Ovary (tissue), 9 donors: ENCODE measurements around the gene ISG20L2. TPM values are rescaled to one million over a fixed set of nuclear protein-coding genes. Genes with fewer than 3 reads are reported as not detected.

Source experiments
- DNase-seq, 5 donors: peaks; one replicate each; pipeline ENCODE4 v3.0.0-alpha.2; 2019 to 2020
- H3K27ac ChIP-seq, 2 donors: fragments of 200-600 bp; one replicate each; pipeline versions ENCODE4 v1.5.1 to v1.8.0; 2019 to 2022
- H3K27me3 ChIP-seq: fragments of 200-600 bp; one replicate; pipeline ENCODE4 v1.8.0; 2022
- H3K36me3 ChIP-seq: fragments of 200-600 bp; sonication (generic); one replicate; pipeline ENCODE4 v1.5.1; 2019
- H3K4me1 ChIP-seq: one replicate; pipeline ENCODE4 v1.8.1; 2013; ENCODE audit warnings: mild to moderate bottlenecking, moderate library complexity; ENCODE audit not compliant: insufficient read depth
- H3K4me3 ChIP-seq: fragments of 200-600 bp; sonication (generic); one replicate; pipeline ENCODE4 v1.5.1; 2017
- H3K9me3 ChIP-seq, 2 donors: fragments of 200-600 bp in 1 of 2; sonication (generic) in 1 of 2; one replicate each; pipeline versions ENCODE4 v1.5.1 to v1.8.1; 2013 to 2019; ENCODE audit warnings: mild to moderate bottlenecking in 1 of 2, moderate library complexity in 1 of 2
- CTCF ChIP-seq, 3 donors: fragments of 450-650 bp in 2 of 3; fragments of 200-600 bp in 1 of 3; IDR thresholded peaks; one replicate each; pipeline versions ENCODE4 v1.5.1 to v1.8.0; 2016 to 2022; ENCODE audit warnings: antibody characterized with exemption in 3 of 3, mild to moderate bottlenecking in 1 of 3
- EP300 ChIP-seq: sonication (generic); formaldehyde crosslinking; IDR thresholded peaks from one replicate; pipeline ENCODE4 v1.6.1; 2017; ENCODE audit warnings: antibody characterized with exemption
- POLR2A ChIP-seq: fragments of 450-650 bp; IDR thresholded peaks from one replicate; pipeline ENCODE4 v1.6.1; 2017; ENCODE audit warnings: antibody characterized with exemption, mild to moderate bottlenecking, moderate library complexity
- WGBS, 3 donors: extraction: QIAGEN DNeasy Blood & Tissue Kit in 1 of 3; methylation state at CpG; one replicate each; pipeline versions ENCODE4 v1.1.5 to v1.1.7; 2013 to 2017; 5-methylcytosine and 5-hydroxymethylcytosine counted together
- intact Hi-C, 4 donors: fragments of 100-400 bp; cut with DNase I; formaldehyde crosslinking; loops; one replicate each; pipeline versions ENCODE4 v1.11.0 to v1.15.1; 2022 to 2023
- polyA plus RNA-seq, 2 donors: library from polyadenylated mRNA; stranded (reverse); fragments of 200-250 nt in 1 of 2; fragments of 350-450 nt in 1 of 2; fragmentation: Illumina TruSeq in 1 of 2; extraction: RNeasy Lipid Tissue Mini Kit (QIAGEN cat#74804) in 1 of 2; gene quantifications; one replicate each; pipeline ENCODE4 v1.2.3, GENCODE V29; 2013 to 2014
- total RNA-seq, 7 donors: library from RNA; depleted of rRNA in 2 of 7; stranded (reverse); fragments of >200 nt in 2 of 7; fragmentation: NEBNext Ultra II Directional in 3 of 7; extraction: Animal tissue kit (Norgen Biotek cat#: 25700) in 3 of 7; gene quantifications; one replicate each; pipeline versions ENCODE4 v1.1.0 to v1.2.4, GENCODE V29; 2016 to 2023
- donor health status: DM: no; HTN: no; CAD: no; lungs with moderate emphysema.
- donor health status: DM: no; HTN: no; CAD: no.
- donor health status: Bipolar disorder and iron deficiency.
- donor health status: DM: yes; HTN: yes; CAD: no.
- donor health status: DM: no; HTN: no; CAD: no.
- donor health status: DM: yes; HTN: yes; CAD: no.

The ISG20L2 gene
- total and polyA plus RNA-seq, 9 donors: 11.7 to 58.7 (median 26.1) TPM

GRCh38 chr1:156681196-156681960, 47.2 kb downstream of the ISG20L2 start:
- intact Hi-C loops: no loop called here
- WGBS, 3 donors: 75 to 78% (median 76%) methylated on average over 8 of the region's 8 CpGs
- Histone ChIP-seq H3K9me3 (no peaks in the 10 kb centered on the region), H3K27ac (no peak overlapping the region), H3K36me3 (no peaks in the 10 kb centered on the region), H3K4me3 (no peak overlapping the region), H3K4me1 (no peaks in the 10 kb centered on the region), H3K27me3 (peaks cover 3% of the 10 kb centered on the region)
- no peak for DNase-seq
- TF ChIP-seq POLR2A (no peak), CTCF (IDR thresholded peaks at IDR 0.05) (no peak)

- H3K4me3 ChIP-seq: no peak overlapping the region
- intact Hi-C loops: no loop called here
- H3K9me3 ChIP-seq: no peaks in the 10 kb centered on the region
- TF ChIP-seq CTCF (IDR thresholded peaks at IDR 0.05) (no peak), EP300 (no peak), POLR2A (no peak)
- no peaks in the 10 kb centered on the region for H3K4me1 ChIP-seq
- no peak for DNase-seq
- no peak overlapping the region for H3K27ac ChIP-seq
- 36 to 45% (median 42%) methylated on average over 2 of the region's 2 CpGs for WGBS, 3 donors
- peaks cover 3% of the 10 kb centered on the region for H3K27me3 ChIP-seq
- H3K36me3 ChIP-seq: no peaks in the 10 kb centered on the region
Observed at GRCh38 chr1:156680056-156680455, 48.5 kb downstream of the ISG20L2 start.

GRCh38 chr1:156677616-156678596, 50.7 kb downstream of the ISG20L2 start:
- no peaks in the 10 kb centered on the region for H3K4me1 ChIP-seq
- no peak for TF ChIP-seq POLR2A
- peak; percentile 40 to 90 (median 79) for TF ChIP-seq CTCF (IDR thresholded peaks at IDR 0.05)
- TF ChIP-seq EP300: no peak
- DNase-seq: peak; percentile 54 to 74 (median 65)
- H3K36me3 ChIP-seq: no peaks in the 10 kb centered on the region
- H3K27me3 ChIP-seq: peaks cover 3% of the 10 kb centered on the region
- no peaks in the 10 kb centered on the region for H3K9me3 ChIP-seq
- H3K4me3 ChIP-seq: peak overlapping the region; percentile 37
- intact Hi-C loops: no loop called here
- no peak overlapping the region for H3K27ac ChIP-seq
- WGBS, 3 donors: 1% methylated on average over 22 of the region's 22 CpGs

- H3K36me3 ChIP-seq: no peaks in the 10 kb centered on the region
- no peak for TF ChIP-seq CTCF (IDR thresholded peaks at IDR 0.05)
- TF ChIP-seq POLR2A: no peak
- no peak for TF ChIP-seq EP300
- peak within 1 kb of the TSS; percentile 33 to 52 for H3K27ac ChIP-seq
- no peaks in the 10 kb centered on the region for H3K4me1 ChIP-seq
- H3K9me3 ChIP-seq: no peaks in the 10 kb centered on the region
- H3K4me3 ChIP-seq: peak within 1 kb of the TSS; percentile 37
- peak in 2 of 5 donors; percentile 54 to 61 for DNase-seq
- intact Hi-C loops: no loop called here
- H3K27me3 ChIP-seq: peaks cover 3% of the 10 kb centered on the region
- WGBS, 3 donors: 1% methylated on average over 62 to 70 of the region's 70 CpGs
Observed at GRCh38 chr1:156676820-156677615, 51.5 kb downstream of the ISG20L2 start, which contains the start of gene NES. NES (minus strand) TSS chr1:156677407; CDS start chr1:156677264, 143 bp downstream.
